KBM-7 (cell line): ENCODE results near the gene MSLN.
A peak's percentile ranks its signal among the peaks of the same experiment; 100 is the strongest.

Experiments
- DNase-seq: peaks from one replicate; pipeline ENCODE4 v3.0.0-alpha.2; 2015
- in situ Hi-C: fragments of 300-500 bp; cut with MboI; formaldehyde crosslinking; loops from 2 replicates; pipeline ENCODE4 v1.14.3; 2020; ENCODE audit warnings: low sequenced_read_pairs, low pct_unique_long_range_greater_than_20kb, mixed read lengths

MSLN gene

GRCh38 chr16:721765-722540, 38.6 kb upstream of the MSLN start:
- in situ Hi-C loops, result no loop called here
- no peak for DNase-seq

GRCh38 chr16:722835-723633, 37.5 kb upstream of the MSLN start:
- no peak for DNase-seq
- in situ Hi-C loops, result no loop called here

- in situ Hi-C loops, result no loop called here
- DNase-seq, result no peak
These were observed 36.8 kb upstream of the MSLN start for GRCh38 chr16:723695-724094.

GRCh38 chr16:724188-725040, 36.1 kb upstream of the MSLN start:
- in situ Hi-C loops, result no loop called here
- no peak for DNase-seq

GRCh38 chr16:725041-725376, 35.5 kb upstream of the MSLN start:
- no peak for DNase-seq
- in situ Hi-C loops, result no loop called here

GRCh38 chr16:725463-726187, 34.9 kb upstream of the MSLN start:
- no peak for DNase-seq
- in situ Hi-C loops, result no loop called here

- in situ Hi-C loops, result no loop called here
- DNase-seq, result no peak
These were observed 34.4 kb upstream of the MSLN start for GRCh38 chr16:726188-726437.

GRCh38 chr16:726438-727290, 33.9 kb upstream of the MSLN start, which contains the start of the genes CCDC78 and HAGHL:
TSS of gene CCDC78 (minus strand) at chr16:726443. CDS start at chr16:726367, 76 bp downstream.
TSS of gene HAGHL (plus strand) at chr16:727106. CDS start at chr16:727510, 404 bp downstream.
- peak; percentile 39 for DNase-seq
- in situ Hi-C loops, result no loop called here

- in situ Hi-C loops, result no loop called here
- no peak for DNase-seq
These were observed 33.1 kb upstream of the MSLN start for GRCh38 chr16:727291-727977.

GRCh38 chr16:728131-728889, 32.2 kb upstream of the MSLN start:
- peak; percentile 70 for DNase-seq
- in situ Hi-C loops, result no loop called here

- in situ Hi-C loops, result no loop called here
- no peak for DNase-seq
These were observed 31.4 kb upstream of the MSLN start for GRCh38 chr16:728890-729744.

- in situ Hi-C loops, result no loop called here
- no peak for DNase-seq
These were observed 30.5 kb upstream of the MSLN start for GRCh38 chr16:729768-730665.

- in situ Hi-C loops, result no loop called here
- DNase-seq, result no peak
These were observed 29.6 kb upstream of the MSLN start for GRCh38 chr16:730666-731509.

- in situ Hi-C loops, result no loop called here
These were observed 28.2 kb upstream of the MSLN start for GRCh38 chr16:732332-732731.

GRCh38 chr16:732936-733335, 27.6 kb upstream of the MSLN start:
- in situ Hi-C loops, result no loop called here
- no peak for DNase-seq

More at GRCh38 chr16:732332-732731, 28.2 kb upstream of the MSLN start:
- DNase-seq, result no peak
